DOHH2 (cell line): ENCODE results near the gene ABTB1.

Experiments used
- EZH2phosphoT487 ChIP-seq: fragments of 200-600 bp; sonication (generic); IDR thresholded peaks from 2 replicates; pipeline ENCODE4 v1.6.1; 2017; ENCODE audit warnings: borderline replicate concordance, mild to moderate bottlenecking, antibody characterized with exemption, low read length, moderate library complexity, mixed read lengths
- TF ChIP-seq, protein P1 (sequence below): fragments of 200-600 bp; sonication (generic); IDR thresholded peaks from one replicate; pipeline ENCODE4 v1.5.1; 2014; ENCODE audit warnings: antibody characterized with exemption, mild to moderate bottlenecking, low read depth, low read length; ENCODE audit not compliant: poor library complexity, severe bottlenecking

- TF ChIP-seq, protein P1, sequence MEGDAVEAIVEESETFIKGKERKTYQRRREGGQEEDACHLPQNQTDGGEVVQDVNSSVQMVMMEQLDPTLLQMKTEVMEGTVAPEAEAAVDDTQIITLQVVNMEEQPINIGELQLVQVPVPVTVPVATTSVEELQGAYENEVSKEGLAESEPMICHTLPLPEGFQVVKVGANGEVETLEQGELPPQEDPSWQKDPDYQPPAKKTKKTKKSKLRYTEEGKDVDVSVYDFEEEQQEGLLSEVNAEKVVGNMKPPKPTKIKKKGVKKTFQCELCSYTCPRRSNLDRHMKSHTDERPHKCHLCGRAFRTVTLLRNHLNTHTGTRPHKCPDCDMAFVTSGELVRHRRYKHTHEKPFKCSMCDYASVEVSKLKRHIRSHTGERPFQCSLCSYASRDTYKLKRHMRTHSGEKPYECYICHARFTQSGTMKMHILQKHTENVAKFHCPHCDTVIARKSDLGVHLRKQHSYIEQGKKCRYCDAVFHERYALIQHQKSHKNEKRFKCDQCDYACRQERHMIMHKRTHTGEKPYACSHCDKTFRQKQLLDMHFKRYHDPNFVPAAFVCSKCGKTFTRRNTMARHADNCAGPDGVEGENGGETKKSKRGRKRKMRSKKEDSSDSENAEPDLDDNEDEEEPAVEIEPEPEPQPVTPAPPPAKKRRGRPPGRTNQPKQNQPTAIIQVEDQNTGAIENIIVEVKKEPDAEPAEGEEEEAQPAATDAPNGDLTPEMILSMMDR: no peak
- no peak for TF ChIP-seq EZH2phosphoT487
These were observed 34.1 kb downstream of the ABTB1 start for GRCh38 chr3:127706785-127707351.
